G401 (cell line): ENCODE measurements around the gene SFXN4. TPM values are rescaled to one million over a fixed set of nuclear protein-coding genes. Genes with fewer than 3 reads are reported as not detected.
A peak's percentile ranks its signal among the peaks of the same experiment; 100 is the strongest.
"Not testable (repeated sequence)": the region's sequence is repeated elsewhere in the genome, so short reads cannot be mapped to it uniquely, and the experiment has no call there.

ENCODE experiments used
- DNase-seq: peaks from one replicate; pipeline ENCODE4 v3.0.0-alpha.2; 2015; ENCODE audit warnings: low spot score
- in situ Hi-C: cut with HindIII; loops from 2 replicates; pipeline ENCODE4 v1.10.0; 2016; ENCODE audit warnings: low sequenced_read_pairs, mixed read lengths
- total RNA-seq: library from RNA; depleted of rRNA; stranded (reverse); fragments of >200 nt; shearing (Covaris generic); gene quantifications from 2 replicates; pipeline ENCODE4 v1.2.3, GENCODE V29; 2014

The SFXN4 gene
- total RNA-seq, 1 experiment from 2014 or later = 33.3 TPM

DNA sequence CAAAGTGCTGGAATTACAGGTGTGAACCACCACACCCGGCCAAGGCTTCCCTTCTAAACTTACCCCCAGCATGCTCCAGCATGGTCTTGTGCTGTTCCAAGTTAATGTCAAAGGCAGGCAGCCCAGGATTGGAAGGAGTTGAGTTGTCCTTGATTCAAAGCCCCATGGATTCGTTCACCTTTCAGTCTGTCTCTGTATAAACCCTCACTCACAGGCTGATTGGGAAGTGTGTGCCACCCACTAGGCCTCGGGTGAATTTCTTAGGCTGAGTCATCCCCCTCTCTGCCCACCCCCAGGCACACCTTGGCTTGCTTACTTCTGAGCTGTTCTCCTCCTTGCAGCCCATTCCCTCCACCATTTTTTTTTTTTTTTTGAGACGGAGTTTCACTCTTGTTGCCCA is 26.4 kb upstream of the SFXN4 start:
- DNase-seq = no peak
- in situ Hi-C loops = no loop called here

DNA sequence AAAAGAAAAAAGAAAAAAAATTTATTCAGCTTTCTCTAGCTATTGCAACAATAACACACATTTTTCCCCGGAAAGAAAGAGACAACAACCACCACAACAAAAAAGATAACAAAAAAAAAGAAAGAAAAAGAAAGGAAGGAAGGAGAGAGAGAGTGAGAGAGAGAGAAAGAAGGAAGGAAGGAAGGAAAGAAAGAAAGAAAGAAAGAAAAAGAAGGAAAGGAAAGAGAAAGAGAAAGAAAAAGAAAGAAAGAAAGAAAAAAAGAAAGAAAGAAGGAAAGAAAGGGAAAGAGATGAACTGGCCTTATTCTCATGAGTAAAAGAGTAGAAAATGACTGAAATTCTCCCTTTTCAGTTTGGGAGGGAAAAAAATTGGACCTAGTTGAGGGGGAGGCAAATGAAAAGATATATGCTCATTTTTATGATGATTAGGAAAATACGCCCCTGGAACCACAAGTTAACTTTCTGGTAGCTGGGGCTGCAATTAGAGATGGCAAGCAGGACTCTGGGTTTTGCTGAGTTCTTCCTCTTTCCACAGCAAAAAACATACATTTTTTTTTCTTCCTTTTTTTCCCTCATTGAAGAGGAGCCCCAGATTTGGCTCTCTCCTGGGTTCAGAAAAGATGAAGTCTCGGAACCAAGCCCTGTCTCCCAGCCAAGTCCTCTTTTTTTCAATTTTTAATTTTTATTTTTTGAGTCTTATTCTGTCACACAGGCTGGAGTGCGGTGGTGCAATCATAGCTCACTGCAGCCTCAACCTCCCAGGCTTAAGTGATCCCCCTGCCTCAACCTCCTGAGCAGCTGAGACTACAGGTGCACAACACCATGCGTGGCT is 25.7 kb upstream of the SFXN4 start:
- no peak for DNase-seq
- in situ Hi-C loops = no loop called here

DNA sequence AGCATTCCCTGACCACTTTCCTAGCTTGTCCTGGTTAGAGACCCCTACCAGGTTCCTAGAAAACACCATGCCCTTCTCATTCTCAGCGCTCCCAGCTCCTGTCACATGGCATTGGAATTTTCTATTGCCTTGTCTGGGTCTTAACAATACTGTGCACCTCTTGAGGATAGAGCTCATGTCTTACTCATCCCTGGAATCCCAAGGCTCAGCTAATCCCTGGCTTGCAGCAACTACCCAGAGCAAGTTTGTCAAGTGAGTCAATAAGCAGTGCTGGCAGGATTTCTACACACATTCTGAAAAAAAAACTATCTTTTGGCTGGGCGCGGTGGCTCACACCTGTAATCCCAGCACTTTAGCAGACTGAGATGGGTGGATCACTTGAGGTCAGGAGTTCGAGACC is 24.8 kb upstream of the SFXN4 start:
- DNase-seq = no peak
- in situ Hi-C loops = no loop called here

DNA sequence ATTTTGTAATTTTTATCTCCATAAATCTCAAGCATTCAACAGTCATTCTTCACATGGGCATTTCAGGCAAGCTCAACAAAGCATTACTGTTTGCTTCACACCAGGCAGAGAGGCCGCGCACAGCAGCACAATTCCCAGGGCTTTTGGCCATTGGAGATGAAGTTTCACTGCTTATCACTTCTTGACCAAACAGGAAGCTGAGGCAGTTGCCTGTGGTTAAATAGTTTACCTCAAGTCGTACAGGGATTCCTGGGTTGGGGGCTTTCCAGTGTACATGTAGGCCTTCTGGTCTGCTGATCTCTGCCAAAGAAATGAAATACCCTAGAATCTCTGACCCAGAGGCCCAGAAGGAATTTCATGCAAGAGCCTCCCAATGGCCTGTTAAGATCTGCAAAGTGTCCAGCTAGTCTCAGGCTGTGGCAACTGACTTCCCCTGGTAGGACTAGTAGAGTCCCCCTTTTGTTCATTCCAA is 24.3 kb upstream of the SFXN4 start:
- in situ Hi-C loops = no loop called here
- DNase-seq = no peak

DNA sequence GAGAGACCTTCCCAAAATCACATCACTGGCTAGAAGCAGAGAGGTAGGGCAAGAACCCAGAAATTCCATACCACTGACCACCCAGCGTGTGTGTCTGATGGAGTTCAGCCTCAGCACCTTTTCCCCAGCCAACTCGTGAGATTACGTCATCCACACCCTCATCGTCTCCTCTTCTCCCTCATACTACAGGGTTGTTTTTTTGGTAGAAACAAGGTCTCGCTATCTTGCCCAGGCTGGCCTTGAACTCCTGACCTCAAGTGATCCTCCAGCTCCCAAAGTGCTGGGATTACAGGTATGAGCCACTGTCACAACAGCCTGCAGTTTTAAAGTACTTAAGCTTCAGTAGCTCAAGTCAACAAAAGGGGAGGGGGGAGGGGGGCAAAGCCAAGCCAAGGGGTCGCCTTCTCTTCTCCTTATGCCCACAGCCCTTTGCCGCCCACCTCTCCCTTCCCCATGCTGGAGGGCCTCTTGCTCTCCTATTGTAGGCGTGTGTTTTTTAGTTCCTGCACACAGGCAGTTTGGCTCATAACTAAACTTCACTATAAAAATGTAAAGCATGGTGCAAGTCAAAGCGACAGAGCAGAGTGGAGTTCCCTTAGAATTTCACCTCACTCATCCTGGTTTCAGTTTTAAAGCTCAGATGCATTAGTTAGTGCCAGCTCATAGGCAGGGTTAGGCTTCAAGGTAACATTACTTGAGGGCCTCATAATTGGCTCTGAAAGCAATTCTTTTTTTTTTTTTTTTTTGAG is 18.3 kb upstream of the SFXN4 start:
- in situ Hi-C loops = no loop called here
- DNase-seq = no peak

DNA sequence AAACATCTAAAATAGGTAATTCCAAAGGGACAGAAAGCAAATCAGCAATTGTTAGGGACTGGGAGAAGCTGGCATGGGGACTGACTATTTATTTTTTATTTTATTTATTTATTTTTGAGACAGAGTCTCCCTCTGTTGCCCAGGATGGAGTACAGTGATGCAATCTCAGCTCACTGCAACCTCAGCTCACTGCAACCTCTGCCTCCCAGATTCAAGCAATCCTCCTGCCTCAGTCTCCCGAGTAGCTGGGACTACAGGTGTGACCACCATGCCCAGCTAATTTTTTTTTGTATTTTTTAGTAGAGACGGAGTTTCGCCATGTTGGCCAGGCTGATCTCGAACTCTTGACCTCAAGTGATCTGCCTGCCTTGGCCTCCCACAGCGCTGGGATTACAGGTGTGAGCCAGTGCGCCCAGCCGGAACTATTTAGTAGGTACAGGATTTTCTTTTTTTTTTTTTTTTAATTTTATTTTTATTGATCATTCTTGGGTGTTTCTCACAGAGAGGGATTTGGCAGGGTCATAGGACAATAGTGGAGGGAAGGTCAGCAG is 15.4 kb upstream of the SFXN4 start:
- DNase-seq, in situ Hi-C loops: not testable (repeated sequence)

DNA sequence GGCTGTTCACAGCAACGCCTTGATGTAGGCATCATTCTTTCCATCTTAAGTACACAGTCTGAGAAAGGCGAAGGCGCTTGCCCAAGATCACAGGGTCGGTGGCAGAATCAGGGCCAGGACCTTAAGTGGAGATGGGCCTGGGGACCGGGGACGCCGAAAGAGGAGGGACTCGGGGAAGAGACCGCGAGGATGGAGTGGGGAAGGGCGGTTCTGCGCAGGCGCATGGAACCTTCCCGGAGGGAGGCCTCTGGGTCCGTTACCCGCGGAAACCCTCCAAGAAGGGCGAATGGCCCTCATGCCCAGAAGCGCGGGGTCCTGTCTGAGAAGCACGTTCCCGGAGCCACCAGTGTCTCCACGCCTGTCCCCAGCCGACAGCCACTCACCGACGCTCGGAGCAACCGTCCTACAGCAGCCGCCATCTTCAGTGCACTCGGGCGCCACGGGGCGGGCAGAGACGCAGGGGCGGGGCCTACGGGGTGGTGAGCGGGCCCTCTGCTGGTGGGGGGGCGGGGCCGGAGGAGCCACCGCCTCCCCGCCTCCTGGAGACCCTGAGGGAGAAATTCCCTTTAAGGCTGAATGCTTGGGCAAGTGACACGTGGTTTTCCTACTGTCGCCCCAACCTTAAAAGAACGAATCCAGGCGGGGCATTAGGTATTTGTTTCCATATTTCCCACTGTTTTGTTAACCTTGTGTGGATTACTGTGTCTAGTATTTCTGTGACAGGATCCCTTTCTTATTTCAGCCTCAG is 13.0 kb upstream of the SFXN4 start, which contains the start of gene PRDX3:
TSS of gene PRDX3 (minus strand) at position 441 of the 748 bp plus-strand sequence. CDS start at position 419, 22 bp downstream.
- in situ Hi-C loops = no loop called here
- peak; percentile 94 for DNase-seq

DNA sequence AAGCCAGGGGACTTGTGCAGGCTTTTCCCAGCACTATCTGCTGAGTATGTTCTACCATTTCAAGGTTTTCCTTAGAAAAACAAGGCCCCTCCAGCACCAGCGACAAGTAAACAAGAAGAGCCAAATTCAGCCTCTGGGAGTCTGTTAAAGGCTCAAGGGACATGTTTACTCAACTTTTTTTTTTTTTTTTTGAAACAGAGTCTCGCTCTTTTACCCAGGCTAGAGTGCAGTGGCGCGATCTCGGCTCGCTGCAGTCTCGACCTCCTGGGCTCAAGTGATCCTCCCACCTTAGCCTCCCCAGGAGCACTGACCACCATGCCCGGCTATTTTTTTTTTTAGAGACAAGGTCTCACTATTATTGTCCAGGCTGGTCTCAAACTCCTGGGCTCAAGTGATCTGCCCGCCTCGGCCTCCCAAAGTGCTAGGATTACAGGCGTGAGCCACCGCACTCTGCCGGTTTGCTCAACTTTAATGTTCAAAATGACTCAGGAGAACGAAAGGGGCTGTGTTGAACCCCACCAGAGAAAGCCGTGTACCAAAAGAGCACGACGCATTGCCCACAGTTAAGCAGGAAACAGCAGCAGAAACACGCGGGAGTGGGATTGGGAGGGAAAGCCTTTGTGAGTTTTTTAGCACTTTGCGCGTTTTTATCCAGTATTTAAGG is 12.3 kb upstream of the SFXN4 start:
- in situ Hi-C loops = no loop called here
- no peak for DNase-seq

DNA sequence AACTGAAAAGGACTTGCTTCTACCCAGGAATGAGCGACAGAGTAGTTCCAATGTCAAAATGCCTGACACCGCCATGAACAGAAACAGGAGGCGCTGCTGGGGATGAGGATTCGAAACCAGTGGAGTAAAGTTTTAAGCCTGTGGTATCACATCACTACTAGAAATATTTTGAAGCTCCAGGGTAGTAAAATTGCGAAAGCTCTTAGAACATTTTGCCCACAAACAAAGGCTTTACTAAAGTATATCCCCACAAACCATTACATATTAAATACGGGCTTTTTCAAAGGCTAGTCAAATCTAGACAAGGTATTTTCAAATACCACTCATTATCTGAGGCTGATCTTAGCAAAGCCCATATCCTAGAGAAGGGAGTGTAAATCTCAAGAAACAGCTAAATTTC is 10.7 kb upstream of the SFXN4 start:
- in situ Hi-C loops = no loop called here
- DNase-seq = no peak

DNA sequence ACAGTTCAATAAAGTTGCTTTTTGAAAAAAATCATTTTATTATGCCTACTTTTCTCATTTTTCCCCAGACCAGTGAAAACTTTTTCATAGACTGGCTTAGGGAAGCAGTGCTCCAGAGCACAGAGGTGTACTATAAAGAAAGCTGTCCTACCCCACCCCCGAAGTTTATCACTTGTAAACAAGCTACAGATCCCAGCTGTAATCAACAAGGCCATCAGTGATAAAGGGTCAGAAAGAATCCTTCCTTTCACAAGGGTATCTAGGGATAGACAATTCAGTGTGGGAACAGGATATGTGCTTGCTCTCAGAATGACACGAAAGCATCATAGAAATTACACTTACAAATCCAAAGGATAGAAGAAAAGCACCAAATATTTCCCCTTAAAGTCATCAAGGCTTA is 8.6 kb upstream of the SFXN4 start:
- in situ Hi-C loops = no loop called here
- DNase-seq = no peak

DNA sequence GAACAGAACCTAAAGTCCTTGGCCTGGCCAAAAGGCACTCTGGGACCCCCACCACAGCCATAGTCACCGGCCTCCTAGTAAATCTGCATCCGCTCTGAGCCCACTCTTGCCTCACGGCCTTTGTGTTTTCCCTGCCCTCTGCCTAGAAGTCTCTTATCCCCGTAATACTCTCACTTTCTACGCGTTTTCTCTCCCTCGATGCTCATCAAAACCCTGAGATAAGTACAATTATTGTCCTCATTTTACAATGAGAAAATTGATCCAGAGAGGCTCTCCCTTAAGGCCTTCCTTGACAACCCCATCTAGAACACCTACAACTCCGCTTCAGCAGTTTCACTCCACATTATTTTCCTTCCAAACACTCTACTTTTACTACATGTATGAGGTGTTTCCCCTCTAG is 1.5 kb upstream of the SFXN4 start:
- in situ Hi-C loops = no loop called here
- DNase-seq = no peak

DNA sequence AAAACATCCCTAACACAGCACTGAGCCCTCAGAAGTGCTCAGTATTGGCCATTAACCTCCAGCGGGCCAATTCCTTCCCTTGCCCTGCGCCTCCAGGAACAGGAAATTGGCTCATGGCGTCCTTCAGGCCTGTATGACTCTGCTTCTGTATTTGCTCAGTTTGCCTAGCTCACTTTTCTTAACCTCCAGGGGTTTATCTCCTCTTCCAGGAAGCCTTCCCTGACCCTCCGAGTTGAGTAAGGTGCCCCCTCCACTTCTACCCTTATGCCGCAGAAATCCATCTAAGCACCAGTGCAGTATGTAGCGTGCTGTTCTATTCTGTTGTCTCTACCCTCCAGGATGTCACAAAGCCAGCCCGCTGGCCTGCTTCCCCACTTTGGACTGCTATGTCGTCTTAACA is 1.1 kb upstream of the SFXN4 start:
- DNase-seq = no peak
- in situ Hi-C loops = no loop called here

DNA sequence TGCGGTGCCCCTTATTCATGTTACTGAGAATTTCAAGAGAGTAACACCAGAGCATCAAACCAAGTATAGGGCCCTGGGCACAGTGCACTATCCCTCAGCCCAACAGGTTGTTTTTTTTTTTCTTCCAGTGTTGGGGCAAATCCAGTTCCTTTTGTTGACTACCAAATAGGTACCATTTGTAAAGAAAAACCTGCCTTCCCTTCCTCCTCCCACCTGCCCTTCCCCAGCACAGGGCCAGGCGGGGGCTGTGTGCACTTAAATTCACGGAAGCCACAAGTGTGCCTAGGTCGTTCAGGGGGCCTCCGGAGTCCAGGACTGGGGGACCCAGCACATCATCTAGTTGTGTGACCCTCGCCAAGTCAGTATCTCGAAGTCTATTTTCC is 595 bp upstream of the SFXN4 start:
- in situ Hi-C loops = no loop called here
- DNase-seq = no peak

DNA sequence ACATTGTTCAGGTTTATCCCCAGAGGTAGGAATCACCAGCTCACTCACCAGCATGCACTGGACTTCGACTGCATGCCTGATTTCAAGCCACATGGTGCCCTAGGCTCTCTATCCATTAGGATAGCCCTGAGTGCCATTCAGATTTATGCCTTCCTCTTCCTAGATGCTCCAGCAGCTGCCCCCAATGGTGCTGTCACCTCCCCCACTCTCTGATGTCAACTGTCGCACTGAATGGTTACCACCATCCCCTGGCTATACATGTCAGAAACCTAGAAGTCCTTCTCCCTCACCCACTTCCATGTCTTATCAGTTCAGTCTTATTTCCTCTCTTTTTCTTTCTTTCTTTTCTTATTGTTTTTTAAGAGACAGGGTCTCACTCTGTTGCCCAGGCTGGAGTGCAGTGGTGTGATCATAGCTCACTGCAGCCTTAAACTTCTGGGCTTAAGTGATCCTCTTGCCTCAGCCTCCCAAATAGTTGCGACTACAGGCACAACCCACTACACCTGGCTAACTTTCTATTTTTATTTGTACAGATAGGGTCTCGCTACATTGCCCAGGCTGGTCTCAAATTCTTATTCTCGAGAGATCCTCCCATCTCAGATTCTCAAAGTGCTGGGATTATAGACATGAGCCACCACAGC is 2.9 kb downstream of the SFXN4 start:
- in situ Hi-C loops = no loop called here
- DNase-seq = no peak

DNA sequence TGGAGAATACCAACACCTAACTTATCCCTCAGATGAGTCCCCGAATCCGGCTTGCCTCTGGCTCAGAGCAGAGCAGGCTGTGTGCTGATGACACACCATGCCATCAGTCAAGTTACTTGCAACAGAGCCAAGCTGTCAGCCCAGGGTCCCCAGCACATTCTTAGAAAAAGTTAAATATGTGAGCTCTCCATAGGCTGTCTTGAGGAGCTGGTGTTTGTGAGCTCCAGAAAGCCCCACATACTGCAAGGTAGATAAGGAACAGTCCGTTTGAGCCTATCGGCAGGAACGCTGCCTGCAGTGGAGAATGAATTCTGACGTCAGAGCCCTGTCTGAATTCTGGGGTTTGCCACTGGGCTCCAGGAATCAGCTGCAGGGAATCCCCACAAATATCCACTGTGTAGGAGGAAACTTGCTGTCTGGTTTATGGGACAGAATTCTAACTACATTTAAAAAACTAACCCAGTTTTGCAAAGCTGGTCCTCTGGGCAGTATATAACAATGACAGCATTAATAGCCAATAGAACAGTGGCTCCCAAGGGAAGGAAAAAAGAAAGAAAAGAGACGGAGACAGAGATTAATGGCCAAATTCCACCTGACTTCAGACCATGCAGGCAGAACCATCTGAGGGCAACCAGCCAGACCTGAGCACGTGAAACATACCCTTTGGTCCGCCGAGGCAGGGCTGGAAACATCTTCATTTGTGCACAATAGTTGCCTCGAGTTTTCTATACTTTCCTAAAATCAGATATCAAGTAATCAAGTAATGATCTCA is 3.6 kb downstream of the SFXN4 start:
- no peak for DNase-seq
- in situ Hi-C loops = no loop called here

DNA sequence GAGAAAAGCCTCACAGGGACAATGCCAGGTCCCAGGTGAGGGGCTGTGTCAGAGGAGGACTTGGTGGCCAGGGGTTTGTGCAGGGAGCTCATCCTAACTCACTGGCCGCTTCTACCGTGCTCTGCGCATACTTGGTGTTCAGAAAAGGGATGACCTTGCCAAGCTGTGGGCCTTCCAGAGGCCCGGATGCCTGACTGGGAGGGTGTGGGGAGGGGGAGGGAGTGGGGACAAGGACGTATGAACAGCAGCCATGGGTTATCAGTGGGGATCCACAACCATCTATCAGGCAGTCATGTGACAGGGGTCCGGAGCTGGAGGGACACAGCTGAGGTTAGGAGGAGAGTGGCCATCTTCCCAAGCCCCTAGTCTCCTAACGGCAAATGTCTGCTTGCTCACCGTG is 6.2 kb downstream of the SFXN4 start:
- in situ Hi-C loops = no loop called here
- DNase-seq = no peak

DNA sequence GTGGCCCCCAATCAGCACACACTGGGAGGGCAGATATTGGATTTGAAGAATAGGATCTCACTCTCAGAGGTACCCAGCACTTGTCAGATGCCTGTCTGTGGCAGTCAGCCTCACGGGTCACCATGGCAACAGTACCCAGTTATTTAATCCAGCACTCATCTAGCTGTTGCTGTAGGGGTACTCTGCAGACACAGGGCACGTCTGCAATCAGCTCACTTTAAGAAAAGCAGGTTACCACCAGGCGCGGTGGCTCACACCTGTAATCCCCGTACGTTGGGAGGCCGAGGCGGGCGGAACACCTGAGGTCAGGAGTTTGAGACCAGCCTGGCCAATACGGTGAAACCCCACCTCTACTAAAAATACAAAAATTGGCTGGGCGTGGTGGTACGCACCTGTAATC is 11.9 kb downstream of the SFXN4 start:
- no peak for DNase-seq

DNA sequence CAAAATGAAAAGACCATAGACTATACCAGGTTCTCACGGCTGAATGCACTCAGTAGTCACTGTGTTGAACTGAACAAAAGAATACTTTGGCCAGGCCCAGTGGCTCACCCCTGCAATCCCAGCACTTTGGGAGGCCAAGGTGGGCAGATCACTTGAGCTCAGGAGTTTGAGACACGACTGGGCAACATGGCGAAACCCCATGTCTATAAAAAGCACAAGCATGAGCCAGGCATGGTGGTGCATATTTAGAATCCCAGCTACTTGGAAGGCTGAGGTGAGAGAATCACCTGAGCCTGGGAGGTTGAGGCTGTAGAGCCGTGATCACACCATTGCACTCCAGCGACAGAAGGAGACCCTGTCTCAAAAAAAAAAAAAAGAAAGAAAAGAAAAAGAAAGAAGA is 12.5 kb downstream of the SFXN4 start:
- DNase-seq = no peak
- in situ Hi-C loops = no loop called here

More for the DNA sequence above, 11.9 kb downstream of the SFXN4 start:
- in situ Hi-C loops = no loop called here
